ENCODE measurements around the gene CST3. TPM values are rescaled to one million over a fixed set of nuclear protein-coding genes. Genes with fewer than 3 reads are reported as not detected.
"Not testable (repeated sequence)": the region's sequence is repeated elsewhere in the genome, so short reads cannot be mapped to it uniquely, and the experiment has no call there.

CST3 gene
- polyA plus RNA-seq, 1 donor = 115 TPM

DNA sequence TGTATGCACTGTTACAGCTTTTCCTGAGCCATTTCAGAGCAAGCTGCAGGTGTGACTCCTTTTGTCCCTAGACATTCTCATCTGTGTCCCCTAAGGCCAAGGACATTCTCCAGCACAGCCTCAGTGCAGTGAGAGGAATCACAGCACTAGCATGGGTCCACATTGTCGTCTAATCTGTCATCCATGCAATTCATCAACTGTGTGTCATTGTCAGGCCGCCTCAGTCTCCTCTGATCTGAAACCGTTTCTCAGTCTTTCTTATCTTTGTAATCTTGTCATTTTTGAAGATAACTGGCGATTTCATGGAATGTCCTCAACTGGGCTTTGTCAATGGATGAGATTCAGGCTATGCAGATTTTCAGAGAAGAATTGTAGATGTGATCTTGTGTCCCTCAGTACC is 26.3 kb upstream of the CST3 start:
- DNase-seq = not testable (repeated sequence)

DNA sequence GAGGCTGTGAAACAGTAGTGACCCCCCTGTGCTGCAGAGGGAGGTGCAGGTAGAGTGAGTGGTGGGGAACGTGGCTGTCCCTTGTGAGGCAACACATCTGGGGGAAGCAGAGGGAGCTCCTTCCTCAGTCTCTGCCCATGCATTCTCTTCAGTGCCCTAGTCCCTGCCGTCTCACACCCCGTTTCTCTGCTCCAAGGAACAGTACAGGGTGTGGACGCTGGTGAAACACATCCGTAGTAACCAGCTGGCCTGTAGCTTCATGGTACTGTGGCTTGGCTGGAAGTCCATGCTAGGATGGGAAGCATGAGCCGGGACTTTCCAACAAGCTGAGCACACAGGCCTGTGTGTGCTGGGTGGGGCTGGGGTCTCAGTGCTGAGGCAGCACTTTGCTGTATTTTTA is 25.4 kb upstream of the CST3 start:
- DNase-seq = no peak

DNA sequence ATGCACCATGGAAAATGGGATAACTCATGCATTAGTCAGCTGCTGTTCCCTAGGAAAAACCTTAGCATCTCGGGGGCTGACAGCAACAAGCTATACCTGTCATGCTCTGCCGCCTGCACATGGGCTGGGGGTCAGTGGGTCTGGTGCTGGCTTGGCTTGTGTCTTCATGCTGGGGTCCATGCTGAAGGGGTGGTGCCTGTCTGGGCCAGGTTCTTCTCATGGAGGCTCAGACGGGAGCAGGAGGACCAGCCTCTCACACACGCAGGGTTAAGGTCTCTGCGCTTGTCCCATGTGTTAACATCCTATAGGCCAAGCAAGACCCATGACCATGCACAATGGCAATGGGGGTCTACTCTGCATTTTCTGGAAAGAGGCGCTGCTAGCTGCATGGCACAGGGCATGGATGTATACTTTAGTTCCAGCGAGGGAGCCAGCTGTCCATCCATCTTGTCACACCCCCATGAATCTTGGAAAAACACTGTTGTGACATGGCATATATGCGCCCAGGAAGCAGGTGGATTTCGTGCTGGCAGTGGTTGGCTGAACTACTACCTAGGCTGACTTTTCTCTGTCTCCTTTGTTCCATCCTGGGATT is 24.6 kb upstream of the CST3 start:
- DNase-seq = no peak

DNA sequence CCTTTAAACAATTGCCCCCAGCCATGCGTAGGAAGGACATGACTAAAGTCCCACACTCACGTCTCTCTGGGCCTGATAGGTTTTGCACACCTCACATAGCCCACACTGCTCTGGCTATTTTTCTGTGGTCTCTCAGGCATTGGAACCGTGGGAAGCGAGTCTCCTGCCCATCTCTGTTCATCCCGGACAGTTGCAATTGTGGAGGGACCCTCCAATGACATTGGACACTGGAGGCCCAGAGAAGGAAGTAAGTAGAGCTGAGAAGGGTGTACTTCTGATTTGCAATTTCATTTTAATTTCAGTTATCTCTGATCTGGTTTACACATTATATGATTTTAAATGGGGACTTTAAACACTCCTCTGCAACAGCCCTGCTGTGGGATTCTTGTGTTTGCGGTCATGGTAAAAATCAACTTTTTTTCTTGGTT is 23.3 kb upstream of the CST3 start:
- no peak for DNase-seq

DNA sequence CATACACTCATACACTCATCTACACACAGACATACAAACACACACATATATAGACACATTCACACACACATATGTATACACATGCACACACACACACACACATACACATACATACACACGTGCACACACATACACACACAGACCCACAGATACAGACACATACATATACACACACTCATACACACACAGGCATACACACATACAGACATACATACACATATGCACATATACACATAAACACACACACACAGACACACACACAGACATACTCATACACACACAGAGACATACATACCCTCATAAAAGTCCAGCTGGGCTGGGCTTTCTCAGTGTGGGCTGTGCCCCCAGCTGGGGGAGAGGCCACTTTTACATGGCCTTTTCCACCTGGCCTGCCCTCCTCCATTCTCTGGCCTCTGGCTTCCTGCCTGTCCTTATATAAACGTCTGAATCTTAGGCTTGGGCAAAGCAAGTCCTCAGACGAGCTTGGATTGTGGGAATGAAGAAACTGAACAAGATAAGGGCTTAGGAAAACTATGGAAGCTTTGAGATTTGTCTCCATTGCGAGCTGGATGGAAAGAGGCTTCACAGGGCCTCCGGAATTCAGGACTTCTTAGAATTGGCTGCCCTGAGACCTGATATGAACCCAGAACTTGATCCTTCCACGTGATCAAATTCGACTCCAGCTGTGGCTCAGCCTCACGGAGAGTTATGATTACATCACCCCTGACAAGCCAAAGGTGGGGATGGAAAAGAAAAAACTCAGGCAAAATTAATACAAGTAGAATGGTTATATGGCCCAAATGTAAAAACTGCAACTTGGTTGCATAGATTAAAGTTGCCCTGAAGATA is 22.5 kb upstream of the CST3 start:
- no peak for DNase-seq

DNA sequence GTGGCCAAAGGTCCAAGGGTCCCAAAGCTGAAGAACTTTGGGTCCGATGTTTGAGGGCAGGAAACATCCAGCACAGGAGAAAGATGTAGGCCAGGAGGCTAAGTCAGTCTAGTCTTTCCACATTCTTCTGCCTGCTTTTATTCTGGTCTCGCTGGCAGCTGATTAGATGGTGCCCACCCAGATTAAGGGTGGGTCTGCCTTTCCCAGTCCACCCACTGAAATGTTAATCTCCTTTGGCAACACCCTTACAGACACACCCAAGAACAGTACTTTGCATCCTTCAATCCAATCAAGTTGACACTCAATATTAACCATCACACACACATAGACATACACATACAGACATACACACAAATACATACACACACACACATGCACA is 21.8 kb upstream of the CST3 start:
- DNase-seq = not testable (repeated sequence)

DNA sequence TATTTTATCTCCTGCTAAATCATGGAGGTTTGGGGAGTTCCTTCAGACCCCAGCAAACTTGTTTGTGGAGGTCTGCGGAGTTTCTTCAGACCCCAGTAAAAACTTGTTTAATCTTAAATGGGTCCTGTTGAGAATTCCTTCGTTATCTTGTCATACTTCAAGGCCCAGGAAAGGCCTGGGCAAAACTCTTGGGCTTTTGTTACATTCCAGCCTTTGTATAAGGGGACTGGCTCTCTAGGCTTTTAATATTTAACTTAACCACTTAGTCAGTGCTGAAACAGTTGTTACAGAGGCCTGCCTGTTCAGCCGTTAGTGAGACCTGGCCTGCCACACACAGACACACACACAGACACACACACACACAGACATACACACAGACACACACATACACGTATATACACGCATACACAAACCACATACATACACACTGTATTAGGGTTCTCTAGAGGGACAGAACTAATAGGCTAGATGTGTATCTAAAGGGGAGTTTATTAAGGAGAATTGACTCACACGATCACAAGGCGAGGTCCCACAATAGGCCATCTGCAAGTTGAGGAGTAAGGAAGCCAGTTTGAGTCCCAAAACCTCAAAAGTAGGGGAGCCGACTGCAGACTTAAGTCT is 21.3 kb upstream of the CST3 start:
- DNase-seq = no peak

DNA sequence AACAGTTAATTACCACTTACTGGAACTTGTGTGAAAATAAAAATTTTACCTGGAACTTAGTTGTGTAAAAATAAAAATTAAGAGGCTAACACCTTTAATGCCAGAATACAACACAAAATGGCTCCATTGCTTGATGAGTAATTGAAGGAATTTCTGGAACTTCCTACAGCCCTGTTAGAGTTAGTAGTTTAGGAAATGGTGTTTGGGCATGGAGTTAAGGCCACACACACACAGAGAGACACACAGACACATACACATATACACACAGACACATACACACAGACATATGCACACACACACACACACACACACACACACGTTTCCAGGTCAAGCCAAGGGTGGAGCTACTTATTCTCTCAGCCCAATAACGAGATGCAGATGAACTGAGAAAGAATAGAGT is 20.6 kb upstream of the CST3 start:
- no peak for DNase-seq

DNA sequence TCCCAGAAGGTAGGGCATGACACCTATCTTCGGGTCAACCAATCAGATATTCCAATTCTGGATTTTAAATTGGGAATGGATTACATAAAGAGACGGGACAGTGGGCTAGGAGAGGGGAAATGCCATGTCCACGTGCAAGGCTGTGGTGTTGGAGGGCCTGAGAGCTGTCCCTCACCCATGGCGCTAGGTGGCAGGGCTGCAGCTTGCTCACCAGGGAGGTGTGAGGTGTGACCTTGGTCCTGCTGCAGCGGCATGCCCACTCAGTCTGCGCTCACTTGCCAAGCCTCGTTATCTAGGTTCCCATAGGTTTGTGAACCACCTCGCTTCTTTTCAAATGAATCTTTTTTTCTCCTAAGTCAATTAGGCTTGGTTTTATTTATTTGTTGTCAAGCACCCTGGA is 19.4 kb upstream of the CST3 start:
- DNase-seq = no peak

DNA sequence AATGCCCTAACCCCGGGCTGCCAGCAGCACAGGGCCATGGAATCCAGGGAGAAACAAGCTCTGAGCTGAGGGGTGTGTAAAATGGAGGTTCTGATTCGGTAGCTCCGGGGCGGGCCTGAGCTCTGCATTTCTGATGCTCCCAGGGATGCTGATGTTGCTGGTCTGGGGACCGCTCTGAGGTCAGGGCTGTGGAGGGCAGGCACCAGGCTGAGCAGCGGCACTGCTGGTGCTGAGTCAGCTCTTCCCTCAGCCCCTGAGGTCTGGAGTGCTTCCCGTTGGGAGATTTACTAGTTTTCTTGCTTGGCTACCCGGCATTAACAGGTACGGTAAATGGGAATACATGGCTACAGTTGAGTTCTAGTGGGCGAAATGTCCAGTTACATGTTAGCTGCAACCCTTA is 18.6 kb upstream of the CST3 start:
- no peak for DNase-seq

DNA sequence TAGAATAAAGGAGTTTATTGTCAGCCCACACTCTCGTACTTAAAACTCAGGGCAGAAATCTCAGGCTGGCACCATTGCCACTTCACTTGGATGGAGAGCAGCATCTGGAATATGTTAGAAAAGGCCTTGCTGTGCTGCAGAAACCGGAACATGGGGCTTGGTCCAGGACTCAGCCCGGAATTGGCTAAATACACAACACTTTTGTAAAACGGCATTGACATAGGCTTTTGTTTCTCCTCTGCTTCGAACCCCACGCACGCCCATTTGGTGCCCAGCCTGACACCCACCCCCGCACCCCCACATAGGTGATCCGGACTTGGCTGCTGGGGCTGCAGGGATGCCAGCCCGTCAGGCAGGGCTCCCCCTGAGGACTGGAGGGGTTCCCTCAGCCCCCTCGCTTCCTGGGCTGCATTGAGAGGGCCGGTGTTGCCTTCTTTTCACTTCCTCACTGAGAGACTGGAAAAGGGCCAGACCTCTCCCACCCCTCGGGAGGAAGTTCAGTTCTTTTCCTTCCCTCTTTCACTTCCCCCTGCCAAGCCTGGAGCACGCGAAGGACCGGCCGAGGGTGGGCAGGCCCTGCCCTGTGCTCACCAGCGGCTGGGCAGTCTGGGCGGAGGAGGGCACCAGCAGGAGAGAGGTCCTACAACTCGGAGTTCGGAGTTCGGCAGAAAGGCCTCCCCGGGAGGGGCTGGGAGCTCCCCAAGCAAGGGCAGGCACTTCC is 17.9 kb upstream of the CST3 start:
- DNase-seq = no peak

DNA sequence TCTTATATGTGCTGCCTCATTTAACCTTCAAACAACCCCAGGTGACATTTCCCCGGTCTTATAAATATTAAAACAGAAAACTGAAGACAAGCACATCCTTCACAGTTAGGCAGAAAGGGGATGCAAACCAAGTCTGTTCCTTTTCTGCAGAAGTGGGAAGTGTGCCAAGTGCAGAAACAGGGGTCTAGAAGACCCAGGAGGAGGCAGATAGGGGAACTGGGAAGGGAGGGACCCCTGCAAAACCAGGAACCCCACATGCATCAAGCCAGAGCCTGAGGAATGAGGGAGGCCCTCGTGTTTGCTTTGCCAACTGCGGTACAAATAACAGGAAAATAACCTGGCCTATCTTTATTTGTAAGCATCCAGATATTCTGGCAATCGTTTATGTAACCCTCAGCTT is 17.0 kb upstream of the CST3 start:
- DNase-seq = no peak

DNA sequence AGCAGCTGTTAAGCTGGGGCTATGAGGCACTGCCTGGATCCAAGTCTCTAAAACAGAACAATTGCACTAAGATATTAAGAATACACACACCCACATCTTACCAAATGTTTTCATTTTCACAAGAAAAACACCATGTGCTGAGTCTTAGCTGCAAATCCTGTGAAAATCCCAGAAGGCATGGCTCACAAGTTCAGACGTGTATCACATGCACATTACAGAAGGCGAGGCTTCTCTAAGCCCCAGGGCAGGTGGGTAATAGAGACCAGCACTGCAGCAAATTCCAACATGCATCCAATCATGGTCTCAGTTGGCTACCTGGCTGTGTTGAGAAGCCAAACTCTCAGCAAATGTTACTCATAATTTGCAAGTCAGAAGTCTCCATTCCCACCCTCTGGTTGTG is 16.2 kb upstream of the CST3 start:
- DNase-seq = no peak

DNA sequence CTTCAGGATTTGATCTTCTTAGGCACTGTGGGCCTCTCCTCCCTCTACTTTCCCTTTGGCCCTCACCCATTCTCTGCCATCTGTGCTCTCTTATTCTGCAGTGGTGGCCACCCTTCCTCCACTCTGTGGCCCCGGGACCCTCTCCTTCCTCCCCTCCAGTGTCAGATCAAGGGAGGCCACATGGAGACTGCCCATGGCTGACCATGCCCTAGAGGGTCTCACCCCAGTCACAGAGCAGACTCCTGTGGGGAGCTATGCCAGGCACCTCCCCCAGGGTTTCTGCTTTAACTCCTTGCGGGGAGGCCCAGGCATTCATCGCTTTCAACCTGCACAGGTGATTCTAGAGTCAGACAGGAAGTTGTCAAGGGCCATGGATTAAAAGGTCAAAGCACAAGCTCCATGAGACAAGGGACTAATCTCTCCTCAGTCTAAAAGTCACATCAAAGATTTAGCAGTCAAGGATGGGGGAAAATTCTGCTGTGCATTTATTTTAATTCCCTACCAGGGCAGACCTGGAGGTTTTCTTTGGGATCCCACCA is 15.7 kb upstream of the CST3 start:
- no peak for DNase-seq

DNA sequence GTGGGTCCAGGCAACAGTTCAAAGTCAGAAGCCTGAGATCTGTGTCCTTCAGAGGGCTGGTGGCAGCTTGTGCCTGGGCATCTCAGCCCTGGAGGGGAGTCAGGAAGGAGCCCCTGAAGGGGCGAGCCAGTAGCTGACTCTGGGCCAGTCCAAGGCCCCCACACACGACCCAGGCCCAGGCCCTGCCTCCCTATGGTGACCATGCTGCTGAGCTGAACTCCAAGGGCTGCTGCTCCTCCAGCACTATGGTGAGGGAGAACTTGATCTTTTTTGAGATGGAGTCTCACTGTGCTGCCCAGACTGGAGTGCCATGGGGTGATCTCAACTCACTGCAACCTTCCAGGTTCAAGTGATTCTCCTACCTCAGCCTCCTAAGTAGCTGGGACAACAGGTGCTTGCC is 15.2 kb upstream of the CST3 start:
- no peak for DNase-seq

DNA sequence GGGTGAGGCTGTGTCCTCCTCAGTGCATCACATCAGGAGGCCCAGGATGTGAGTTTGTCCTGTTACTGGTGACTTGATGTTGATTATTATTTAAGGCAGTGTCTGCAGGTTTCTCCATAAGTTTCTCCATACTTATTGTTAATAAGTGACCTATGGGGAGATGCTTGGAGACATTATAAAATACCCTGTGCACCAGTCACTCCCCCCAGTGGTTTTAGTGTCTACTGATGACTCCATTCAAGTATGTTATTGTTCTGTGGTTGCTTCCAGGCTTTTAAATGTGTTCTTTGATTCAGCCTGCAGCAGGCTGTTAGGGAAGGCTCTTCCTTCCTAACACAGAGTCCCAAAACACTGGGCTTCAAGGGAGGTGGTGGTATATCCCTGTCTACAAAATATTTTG is 14.6 kb upstream of the CST3 start:
- DNase-seq = no peak

DNA sequence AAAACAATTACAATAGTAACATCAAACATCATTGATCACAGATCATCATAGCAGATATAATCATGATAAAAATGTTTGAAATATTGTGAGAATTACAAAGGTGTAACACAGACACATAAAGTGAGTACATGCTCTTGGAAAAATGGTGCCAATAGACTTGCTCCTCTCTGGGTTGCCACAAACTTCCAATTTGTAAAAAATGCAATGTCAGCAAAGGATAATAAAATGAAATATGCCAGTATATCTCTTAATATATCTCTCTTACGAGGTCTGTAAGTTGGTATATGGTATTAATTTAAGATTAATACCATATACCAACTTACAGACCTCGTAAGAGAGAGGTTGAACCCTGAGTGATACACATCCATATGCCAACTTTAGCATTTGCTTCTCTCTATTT is 13.4 kb upstream of the CST3 start:
- no peak for DNase-seq

DNA sequence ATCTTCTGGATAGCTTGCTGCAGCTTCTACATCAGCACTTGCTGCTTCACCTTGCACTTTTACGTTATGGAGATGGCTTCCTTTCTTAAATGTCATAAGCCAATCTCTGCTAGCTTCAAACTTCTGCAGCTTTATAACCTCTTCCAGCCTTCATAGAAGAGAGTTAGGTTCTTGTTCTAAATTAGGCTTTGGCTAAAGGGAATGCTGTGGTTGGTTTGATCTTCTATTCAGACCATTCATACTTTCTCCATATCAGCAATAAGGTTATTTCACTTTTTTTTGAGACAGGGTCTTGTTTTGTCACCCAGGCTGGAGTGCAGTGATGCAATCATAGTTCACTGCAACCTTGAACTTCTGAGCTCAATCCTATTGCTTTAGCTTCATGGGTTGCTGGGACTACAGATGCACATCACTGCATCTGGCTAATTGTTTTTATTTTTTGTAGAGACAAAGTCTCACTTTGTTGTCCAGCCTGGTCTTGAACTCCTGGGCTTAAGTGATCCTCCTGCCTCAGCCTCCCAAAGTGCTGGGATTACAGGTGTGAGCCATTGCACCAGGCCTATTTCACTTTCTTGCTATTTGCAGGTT is 12.2 kb upstream of the CST3 start:
- DNase-seq = no peak

DNA sequence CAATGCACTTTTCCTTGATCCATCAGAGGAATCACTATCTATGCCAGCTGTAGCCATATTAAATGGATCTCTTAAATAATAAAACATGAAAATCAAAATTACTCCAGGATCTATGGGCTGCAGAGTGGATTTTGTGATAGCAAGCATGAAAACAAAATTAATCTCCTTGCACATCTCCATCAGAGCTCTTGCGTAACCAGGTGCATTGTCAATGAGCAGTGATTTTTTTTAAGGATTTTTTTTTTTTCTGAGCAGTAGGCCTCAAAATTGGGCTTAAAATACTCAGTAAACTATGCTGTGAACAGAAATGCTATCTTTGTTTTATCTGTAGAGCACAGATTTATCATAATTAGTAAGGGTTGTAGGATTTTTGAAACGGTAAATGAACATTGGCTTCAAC is 11.5 kb upstream of the CST3 start:
- no peak for DNase-seq

DNA sequence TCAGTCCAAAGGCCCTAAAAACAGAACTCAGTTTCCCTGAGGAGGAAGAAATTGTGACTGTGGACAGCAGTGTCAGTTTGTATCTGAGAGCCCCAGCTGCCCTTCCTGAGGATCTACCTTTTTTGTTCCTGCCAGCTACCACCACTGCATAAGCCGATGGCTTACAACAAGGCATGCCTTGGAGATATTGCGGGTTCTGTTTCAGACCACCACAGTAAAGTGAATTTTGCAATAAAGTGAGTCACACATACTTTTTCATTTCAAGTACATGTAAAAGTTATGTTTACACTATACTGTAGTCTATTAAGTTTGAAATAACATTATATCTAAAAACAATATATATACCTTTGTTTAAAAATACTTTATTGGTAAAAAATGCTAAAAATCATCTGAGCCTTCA is 9.6 kb upstream of the CST3 start:
- no peak for DNase-seq

DNA sequence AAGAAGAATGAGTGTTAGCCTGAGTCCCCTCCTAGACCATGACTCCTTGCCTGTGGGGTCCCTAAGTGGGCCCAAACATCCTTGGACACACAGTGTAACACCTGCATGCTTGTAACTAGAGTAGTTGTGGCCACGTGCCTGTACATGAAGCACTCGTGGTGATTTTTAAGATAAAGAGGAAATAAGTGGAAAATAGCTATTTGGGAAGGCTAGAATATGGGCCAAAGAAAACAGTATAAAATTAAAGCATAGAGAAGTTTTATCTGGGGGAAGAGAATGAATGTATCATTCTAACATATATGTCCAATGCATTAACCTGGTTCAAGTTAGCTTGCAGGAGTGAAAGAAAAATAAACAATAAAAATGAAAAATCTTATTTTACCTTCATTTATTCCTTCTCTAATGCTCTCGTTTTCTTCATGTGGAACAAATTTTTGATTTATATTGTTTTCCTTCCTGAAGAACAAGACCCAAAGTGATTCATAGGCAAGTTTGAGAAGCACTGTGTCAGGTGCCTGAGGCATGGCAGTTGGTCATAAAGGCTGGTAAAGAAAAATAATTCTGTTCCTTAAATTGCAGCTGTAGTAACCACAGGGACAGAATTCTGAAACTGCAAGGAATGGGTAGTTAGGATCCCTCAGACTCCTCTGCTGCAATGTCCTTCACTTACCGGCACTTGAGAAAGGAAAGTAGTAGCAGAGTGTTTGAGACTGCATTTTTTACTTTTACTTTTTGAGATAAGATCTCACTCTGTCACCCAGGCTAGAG is 8.5 kb upstream of the CST3 start:
- DNase-seq = no peak

DNA sequence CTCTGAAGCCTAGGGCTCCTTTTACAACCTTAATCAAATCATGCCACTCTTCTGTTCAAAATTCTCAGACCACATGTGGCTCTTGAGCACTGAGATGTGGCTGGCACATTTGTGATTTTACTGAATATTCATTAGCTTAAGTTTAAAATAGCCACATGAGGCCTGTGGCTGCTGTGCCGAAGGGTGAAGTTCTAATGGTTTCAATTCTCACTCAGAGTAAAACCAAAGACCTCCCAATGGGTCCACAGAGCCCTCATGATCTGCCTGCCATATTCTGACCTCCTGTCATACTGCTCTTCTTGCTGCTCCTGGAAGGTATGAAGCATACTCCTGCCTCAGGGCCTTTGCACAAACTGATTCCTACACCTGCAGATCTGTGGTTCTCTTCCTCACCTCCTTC is 7.8 kb upstream of the CST3 start:
- DNase-seq = no peak
